LHCN-M2 (cell line): ENCODE results near the gene MEX3D. TPM values are rescaled to one million over a fixed set of nuclear protein-coding genes. Genes with fewer than 3 reads are reported as not detected.

Source experiments
- DNase-seq: peaks from one replicate; pipeline ENCODE4 v3.0.0-alpha.2; 2012; ENCODE audit warnings: low read depth
- total RNA-seq: library from RNA; depleted of rRNA; stranded (reverse); fragments of >200 nt; gene quantifications from 2 replicates; pipeline ENCODE4 v1.2.3, GENCODE V29; 2014

MEX3D gene
- total RNA-seq, 1 experiment from 2014 or later: 67.7 TPM

- DNase-seq: no peak
Observed at GRCh38 chr19:1593501-1593772, 25.3 kb upstream of the MEX3D start.

GRCh38 chr19:1592755-1593500 lies 24.8 kb upstream of the MEX3D start, which contains the start of gene MBD3:
MBD3 (minus strand) TSS chr19:1592865; CDS start chr19:1592631, 234 bp downstream.
- peak; percentile 91 for DNase-seq

- peak; percentile 86 for DNase-seq
Observed at GRCh38 chr19:1592024-1592754, 24.1 kb upstream of the MEX3D start.

GRCh38 chr19:1591421-1592023 lies 23.4 kb upstream of the MEX3D start:
- no peak for DNase-seq

GRCh38 chr19:1590641-1591397 lies 22.7 kb upstream of the MEX3D start:
- DNase-seq: no peak

GRCh38 chr19:1587872-1588271 lies 19.7 kb upstream of the MEX3D start:
- DNase-seq: no peak

- DNase-seq: no peak
Observed at GRCh38 chr19:1585243-1585580, 17.1 kb upstream of the MEX3D start.

GRCh38 chr19:1584500-1585242 lies 16.5 kb upstream of the MEX3D start:
- no peak for DNase-seq

GRCh38 chr19:1582201-1582600 lies 14.1 kb upstream of the MEX3D start:
- no peak for DNase-seq

- no peak for DNase-seq
Observed at GRCh38 chr19:1580957-1581356, 12.8 kb upstream of the MEX3D start.

GRCh38 chr19:1580382-1580781 lies 12.3 kb upstream of the MEX3D start:
- DNase-seq: no peak

GRCh38 chr19:1579222-1579621 lies 11.1 kb upstream of the MEX3D start:
- no peak for DNase-seq

- DNase-seq: no peak
Observed at GRCh38 chr19:1577929-1578618, 9.9 kb upstream of the MEX3D start.

GRCh38 chr19:1577090-1577928 lies 9.2 kb upstream of the MEX3D start:
- DNase-seq: no peak

- no peak for DNase-seq
Observed at GRCh38 chr19:1576242-1577089, 8.3 kb upstream of the MEX3D start.

- DNase-seq: no peak
Observed at GRCh38 chr19:1575323-1576241, 7.5 kb upstream of the MEX3D start.

- DNase-seq: no peak
Observed at GRCh38 chr19:1574354-1575136, 6.4 kb upstream of the MEX3D start.
